ENCODE results near the gene CDK16. TPM values are rescaled to one million over a fixed set of nuclear protein-coding genes. Genes with fewer than 3 reads are reported as not detected.
A peak's percentile ranks its signal among the peaks of the same experiment; 100 is the strongest.

The CDK16 gene
- total and polyA plus RNA-seq, 5 experiments from 2014 or later: 3.1 to 49.0 (median 13.6) TPM

DNA sequence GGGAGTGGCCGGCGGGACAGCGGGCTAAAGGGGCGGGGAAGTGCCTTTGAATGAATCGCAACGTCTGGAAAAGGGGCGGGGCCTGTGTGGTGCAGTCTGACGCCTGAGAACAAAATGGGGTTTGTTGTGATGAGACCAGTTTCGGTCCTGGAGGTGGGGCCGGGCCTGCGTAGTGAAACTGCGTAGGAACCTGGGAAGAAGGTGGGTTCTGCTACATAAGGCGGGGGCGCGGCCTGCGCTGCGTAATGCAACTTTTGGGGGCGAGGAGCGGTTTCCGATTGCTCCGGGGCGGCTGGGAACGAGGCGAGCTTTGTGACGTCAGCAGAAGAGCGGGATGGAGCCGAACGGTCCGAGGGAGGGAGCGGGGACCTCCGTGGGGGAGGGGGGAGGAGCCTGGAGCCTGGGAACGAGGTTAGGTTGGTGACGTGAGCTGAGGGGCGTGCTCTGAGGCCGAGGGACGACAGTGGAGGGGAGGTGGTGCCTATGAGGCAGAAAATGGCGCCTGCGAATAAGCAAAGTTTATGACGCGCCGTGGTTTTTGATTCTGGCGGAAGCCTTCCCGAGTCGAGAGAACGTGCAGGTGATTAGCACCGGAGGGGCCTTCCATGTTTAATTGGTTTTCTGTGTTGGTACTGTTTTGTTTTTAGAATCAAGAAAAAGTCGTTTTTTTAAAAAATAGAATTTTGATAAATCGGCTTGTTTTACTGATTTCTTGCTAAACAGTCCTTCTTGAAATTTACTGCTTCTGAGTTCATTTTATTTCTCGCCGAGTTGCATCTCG is 15.0 kb downstream of the CDK16 start:
- peaks cover 0 to 3% (median 0%) of the 10 kb centered on the region in 5 donors for H3K27me3 Mint-ChIP-seq
- ATAC-seq (peak; percentile 83 to 86), DNase-seq (peak; percentile 80 to 98 (median 94))
- H3K4me3 Mint-ChIP-seq: peak overlapping the region; percentile 89 to 98 (median 96)
- POLR2A ChIA-PET: interaction anchor here (0.7 to 3.7 kb wide), 22 partner anchors 9 to 787 kb away, joined by 3 to 88 read pairs (median 4); partner anchors contain the start of genes ARAF, CDK16, ELK1 and NDUFB11
- H3K9me3 Mint-ChIP-seq: no peaks in the 10 kb centered on the region
- H3K27ac Mint-ChIP-seq: peak overlapping the region; percentile 97 to 100 (median 99)
- peaks cover 0 to 14% (median 6%) of the 10 kb centered on the region in 3 donors for H3K36me3 Mint-ChIP-seq
- peaks cover 11 to 40% (median 25%) of the 10 kb centered on the region in 4 donors for H3K4me1 Mint-ChIP-seq

DNA sequence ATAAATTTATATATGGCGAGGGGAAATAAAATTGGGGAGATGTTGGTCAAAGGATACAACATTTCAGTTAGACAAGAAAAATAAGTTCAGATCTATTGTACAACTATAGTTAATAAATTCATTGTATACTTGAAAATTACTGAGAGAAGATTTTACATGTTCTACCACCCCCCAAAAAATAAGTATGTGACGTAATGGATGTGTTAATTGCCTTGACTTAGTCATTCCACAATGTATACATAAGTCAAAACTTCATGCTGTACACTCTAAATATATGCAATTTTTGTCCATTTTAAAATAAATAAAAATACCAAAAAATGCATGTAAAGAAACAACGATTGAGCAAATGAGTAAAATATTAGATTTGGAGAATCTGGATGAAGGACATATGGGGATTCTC is 16.1 kb downstream of the CDK16 start:
- Mint-ChIP-seq H3K9me3 (no peaks in the 10 kb centered on the region), H3K27me3 (peaks cover 0 to 3% (median 0%) of the 10 kb centered on the region in 5 donors), H3K27ac (peak overlapping the region in 6 of 10 donors; percentile 42 to 97 (median 64)), H3K36me3 (peaks cover 0 to 8% (median 6%) of the 10 kb centered on the region in 3 donors), H3K4me3 (peak overlapping the region in 9 of 10 donors; percentile 44 to 98 (median 89)), H3K4me1 (peaks cover 11 to 40% (median 27%) of the 10 kb centered on the region in 4 donors)
- ATAC-seq (no peak), DNase-seq (no peak)
- POLR2A ChIA-PET: interaction anchor here (1.0 kb wide), 1 partner anchor 17 kb away, joined by 4 read pairs; no protein-coding TSS in a partner anchor

DNA sequence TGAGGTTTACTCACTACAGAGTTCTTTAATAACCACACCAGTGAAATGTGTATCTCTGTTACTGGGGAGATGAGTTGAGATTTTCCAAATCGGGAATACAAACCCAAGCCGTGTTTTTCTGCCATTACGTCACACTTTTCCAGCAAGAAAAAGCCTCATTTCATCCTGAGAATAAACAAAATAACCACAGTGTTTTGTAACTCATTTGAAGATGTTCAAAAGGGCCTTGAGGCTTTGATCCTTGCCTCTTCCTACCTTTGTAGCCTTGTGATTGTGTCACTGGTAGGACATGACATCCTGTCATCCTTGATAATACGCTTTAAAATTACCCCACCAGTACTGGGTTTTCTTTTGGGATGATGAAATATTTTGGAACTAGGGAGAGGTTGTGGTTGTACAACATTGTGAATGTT is 17.2 kb downstream of the CDK16 start:
- no peak for ATAC-seq
- Mint-ChIP-seq H3K4me1 (peaks cover 8 to 40% (median 28%) of the 10 kb centered on the region in 4 donors), H3K27me3 (peaks cover 0 to 3% (median 0%) of the 10 kb centered on the region in 5 donors), H3K4me3 (peak overlapping the region in 9 of 10 donors; percentile 59 to 80 (median 68)), H3K36me3 (peaks cover 0 to 17% (median 3%) of the 10 kb centered on the region in 3 donors), H3K27ac (peak overlapping the region in 9 of 10 donors; percentile 32 to 90 (median 78)), H3K9me3 (no peaks in the 10 kb centered on the region)
- POLR2A ChIA-PET: interaction anchor here (0.6 to 1.0 kb wide), 3 partner anchors 14 to 414 kb away, joined by 3 to 4 read pairs (median 3); no protein-coding TSS in a partner anchor
- DNase-seq: peak in 1 of 10 donors; percentile 5

DNA sequence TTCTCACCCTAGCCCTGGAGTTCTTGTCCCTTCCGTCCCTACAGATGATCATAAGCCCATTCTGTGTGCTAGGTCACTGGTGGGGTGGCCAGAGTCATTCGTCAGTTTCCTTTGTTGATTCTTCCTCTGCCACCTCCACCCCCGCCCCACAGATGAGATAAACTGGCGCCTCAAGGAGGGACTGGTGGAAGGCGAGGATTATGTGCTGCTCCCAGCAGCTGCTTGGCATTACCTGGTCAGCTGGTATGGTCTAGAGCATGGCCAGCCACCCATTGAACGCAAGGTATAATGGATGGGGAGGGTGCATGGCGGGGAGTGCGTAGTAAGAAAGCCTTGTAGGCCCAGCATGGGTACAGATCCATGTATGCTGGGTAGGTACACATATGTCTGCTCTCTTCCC is 20.7 kb downstream of the CDK16 start:
- peaks cover 6 to 33% (median 26%) of the 10 kb centered on the region in 4 donors for H3K4me1 Mint-ChIP-seq
- peaks cover 6 to 47% (median 12%) of the 10 kb centered on the region in 3 donors for H3K36me3 Mint-ChIP-seq
- DNase-seq (no peak), ATAC-seq (no peak)
- H3K27ac Mint-ChIP-seq: peak overlapping the region in 3 of 10 donors; percentile 21 to 65 (median 29)
- no peak overlapping the region for H3K4me3 Mint-ChIP-seq
- POLR2A ChIA-PET: interaction anchor here (0.8 to 1.6 kb wide), 2 partner anchors 21 to 144 kb away, joined by 3 to 5 read pairs; no protein-coding TSS in a partner anchor
- no peaks in the 10 kb centered on the region for H3K27me3 Mint-ChIP-seq
- no peaks in the 10 kb centered on the region for H3K9me3 Mint-ChIP-seq

DNA sequence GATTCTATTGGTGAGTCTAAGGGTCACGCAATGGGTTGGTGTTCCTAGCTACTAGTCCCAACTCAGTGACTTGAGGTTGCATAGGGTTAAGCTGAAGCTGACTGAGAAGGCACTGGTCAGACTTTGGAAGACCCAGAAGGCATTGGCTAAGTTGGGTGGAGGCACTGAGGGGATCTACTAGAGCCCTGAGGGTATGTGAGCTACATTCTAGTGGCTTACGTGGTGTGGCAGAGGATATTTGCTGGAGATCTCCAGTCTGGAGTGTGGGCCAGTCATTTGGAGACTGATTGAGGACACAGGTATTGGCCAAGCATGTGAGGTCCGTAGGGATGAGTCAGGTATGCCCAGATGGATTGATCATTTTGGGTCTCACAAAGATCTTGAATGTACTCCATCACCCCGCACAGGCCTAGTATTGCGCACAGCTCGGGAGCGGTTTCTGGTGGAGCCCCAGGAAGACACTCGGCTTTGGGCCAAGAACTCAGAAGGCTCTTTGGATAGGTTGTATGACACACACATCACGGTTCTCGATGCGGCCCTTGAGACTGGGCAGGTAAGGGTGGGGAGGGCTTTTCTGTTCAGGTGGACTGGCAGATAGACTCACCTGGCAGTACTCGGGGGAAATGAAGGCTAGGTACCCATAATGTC is 21.5 kb downstream of the CDK16 start:
- ATAC-seq: no peak
- no peaks in the 10 kb centered on the region for H3K27me3 Mint-ChIP-seq
- peak overlapping the region in 3 of 10 donors; percentile 69 to 80 (median 71) for H3K27ac Mint-ChIP-seq
- POLR2A ChIA-PET: no interaction called here
- H3K9me3 Mint-ChIP-seq: no peaks in the 10 kb centered on the region
- peaks cover 6 to 30% (median 24%) of the 10 kb centered on the region in 4 donors for H3K4me1 Mint-ChIP-seq
- DNase-seq: no peak
- no peak overlapping the region for H3K4me3 Mint-ChIP-seq
- H3K36me3 Mint-ChIP-seq: peaks cover 6 to 52% (median 12%) of the 10 kb centered on the region in 3 donors

DNA sequence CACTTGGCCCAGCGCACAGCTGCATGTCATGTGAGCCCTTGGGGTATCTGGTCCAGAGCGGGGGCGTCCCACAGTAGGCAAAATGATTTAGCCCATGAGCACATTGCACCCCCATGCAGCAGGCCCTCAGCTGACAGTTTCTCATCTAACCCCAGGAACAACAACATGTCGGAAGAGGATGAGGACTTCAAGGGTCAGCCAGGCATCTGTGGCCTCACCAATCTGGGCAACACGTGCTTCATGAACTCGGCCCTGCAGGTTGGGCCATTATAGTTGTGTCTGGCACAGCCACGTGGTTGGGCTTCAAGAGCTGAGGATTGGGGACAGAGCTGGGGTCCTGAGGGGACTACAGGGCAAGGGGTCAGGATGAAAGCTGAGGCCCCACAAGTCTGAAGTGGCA is 22.1 kb downstream of the CDK16 start:
- H3K27ac Mint-ChIP-seq: peak overlapping the region in 1 of 10 donors; percentile 80
- no peak overlapping the region for H3K4me3 Mint-ChIP-seq
- DNase-seq (no peak), ATAC-seq (no peak)
- peaks cover 3 to 25% (median 18%) of the 10 kb centered on the region in 4 donors for H3K4me1 Mint-ChIP-seq
- H3K36me3 Mint-ChIP-seq: peaks cover 6 to 51% (median 12%) of the 10 kb centered on the region in 3 donors
- H3K9me3 Mint-ChIP-seq: no peaks in the 10 kb centered on the region
- no peaks in the 10 kb centered on the region for H3K27me3 Mint-ChIP-seq
- POLR2A ChIA-PET: no interaction called here

DNA sequence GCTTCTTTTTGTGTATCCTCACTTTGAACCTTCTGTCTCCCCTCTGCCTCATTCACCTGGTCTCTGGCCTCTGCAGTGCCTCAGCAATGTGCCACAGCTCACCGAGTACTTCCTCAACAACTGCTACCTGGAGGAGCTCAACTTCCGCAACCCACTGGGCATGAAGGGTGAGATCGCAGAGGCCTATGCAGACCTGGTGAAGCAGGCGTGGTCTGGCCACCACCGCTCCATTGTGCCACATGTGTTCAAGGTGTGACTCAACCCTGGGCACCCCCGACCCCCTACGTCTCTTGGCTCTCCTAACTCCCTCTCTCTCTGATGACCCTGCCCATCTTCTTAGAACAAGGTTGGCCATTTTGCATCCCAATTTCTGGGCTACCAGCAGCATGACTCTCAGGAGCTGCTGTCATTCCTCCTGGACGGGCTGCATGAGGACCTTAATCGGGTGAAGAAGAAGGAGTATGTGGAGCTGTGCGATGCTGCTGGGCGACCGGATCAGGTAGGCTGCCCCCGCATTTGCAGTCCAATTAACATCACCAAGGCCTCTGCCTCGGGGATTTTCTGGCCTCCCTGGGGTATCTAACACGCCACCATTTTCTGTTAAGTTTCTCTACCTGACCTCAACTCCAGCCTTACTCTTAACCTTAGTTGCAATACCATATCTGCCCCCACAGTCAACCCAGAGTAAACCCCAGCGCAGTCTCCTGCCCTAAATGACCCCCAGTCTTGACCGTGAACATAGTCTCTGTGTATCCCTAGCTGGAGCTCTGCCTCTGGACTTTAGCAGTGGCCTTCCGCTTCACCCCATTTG is 22.9 kb downstream of the CDK16 start:
- Mint-ChIP-seq H3K9me3 (no peaks in the 10 kb centered on the region), H3K36me3 (peaks cover 6 to 58% (median 18%) of the 10 kb centered on the region in 3 donors), H3K27ac (peak overlapping the region in 4 of 10 donors; percentile 52 to 80 (median 64)), H3K27me3 (no peaks in the 10 kb centered on the region), H3K4me3 (no peak overlapping the region), H3K4me1 (peaks cover 3 to 17% (median 11%) of the 10 kb centered on the region in 4 donors)
- DNase-seq: no peak
- POLR2A ChIA-PET: interaction anchor here (0.5 kb wide), 1 partner anchor 141 kb away, joined by 3 read pairs; no protein-coding TSS in a partner anchor
- no peak for ATAC-seq

DNA sequence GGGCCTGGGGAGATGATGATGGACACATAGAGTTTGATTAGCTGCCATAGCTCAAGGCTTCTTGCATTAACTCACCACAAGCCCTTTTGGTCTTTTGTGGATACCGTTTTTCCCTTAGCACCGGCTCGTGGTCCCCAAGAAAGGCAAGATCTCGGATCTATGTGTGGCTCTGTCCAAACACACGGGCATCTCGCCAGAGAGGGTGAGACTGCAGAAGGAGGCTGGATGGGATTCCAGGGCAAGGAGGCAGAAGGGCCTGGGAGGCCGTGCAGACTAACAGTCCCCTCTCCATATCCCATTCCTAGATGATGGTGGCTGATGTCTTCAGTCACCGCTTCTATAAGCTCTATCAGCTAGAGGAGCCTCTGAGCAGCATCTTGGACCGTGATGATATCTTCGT is 23.8 kb downstream of the CDK16 start:
- H3K27me3 Mint-ChIP-seq: no peaks in the 10 kb centered on the region
- no peaks in the 10 kb centered on the region for H3K9me3 Mint-ChIP-seq
- peaks cover 6 to 64% (median 18%) of the 10 kb centered on the region in 3 donors for H3K36me3 Mint-ChIP-seq
- H3K4me3 Mint-ChIP-seq: no peak overlapping the region
- DNase-seq: no peak
- POLR2A ChIA-PET: no interaction called here
- peaks cover 3 to 9% (median 4%) of the 10 kb centered on the region in 4 donors for H3K4me1 Mint-ChIP-seq
- no peak overlapping the region for H3K27ac Mint-ChIP-seq
- ATAC-seq: no peak

DNA sequence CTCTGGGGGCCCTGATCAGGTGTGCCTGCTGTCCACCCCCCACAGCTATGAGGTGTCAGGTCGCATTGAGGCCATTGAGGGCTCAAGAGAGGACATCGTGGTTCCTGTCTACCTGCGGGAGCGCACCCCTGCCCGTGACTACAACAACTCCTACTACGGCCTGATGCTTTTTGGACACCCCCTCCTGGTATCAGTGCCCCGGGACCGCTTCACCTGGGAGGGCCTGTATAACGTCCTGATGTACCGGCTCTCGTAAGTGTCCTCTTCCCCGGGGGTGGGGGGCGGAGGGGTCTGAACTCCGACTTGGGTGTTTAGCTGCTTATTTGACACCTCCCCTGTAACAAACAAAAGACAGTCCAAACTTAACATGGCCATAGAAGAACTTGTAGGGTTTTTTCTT is 24.9 kb downstream of the CDK16 start:
- POLR2A ChIA-PET: no interaction called here
- DNase-seq: no peak
- Mint-ChIP-seq H3K9me3 (no peaks in the 10 kb centered on the region), H3K27me3 (no peaks in the 10 kb centered on the region), H3K36me3 (peaks cover 6 to 73% (median 18%) of the 10 kb centered on the region in 3 donors), H3K4me3 (no peak overlapping the region), H3K27ac (peak overlapping the region in 1 of 10 donors; percentile 85), H3K4me1 (peaks cover 0 to 6% (median 2%) of the 10 kb centered on the region in 4 donors)
- ATAC-seq: no peak

DNA sequence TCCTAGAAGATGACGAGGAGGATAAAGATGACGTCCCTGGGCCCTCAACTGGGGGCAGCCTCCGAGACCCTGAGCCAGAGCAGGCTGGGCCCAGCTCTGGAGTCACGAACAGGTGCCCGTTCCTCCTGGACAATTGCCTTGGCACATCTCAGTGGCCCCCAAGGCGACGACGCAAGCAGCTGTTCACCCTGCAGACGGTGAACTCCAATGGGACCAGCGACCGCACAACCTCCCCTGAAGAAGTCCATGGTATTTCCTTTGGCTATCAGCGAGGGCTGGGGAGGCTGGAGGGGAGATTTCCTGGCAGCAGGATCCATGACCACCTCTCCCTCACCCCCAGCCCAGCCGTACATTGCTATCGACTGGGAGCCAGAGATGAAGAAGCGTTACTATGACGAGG is 26.2 kb downstream of the CDK16 start:
- Mint-ChIP-seq H3K4me1 (peaks cover 0 to 3% (median under 1%) of the 10 kb centered on the region in 4 donors), H3K27ac (no peak overlapping the region), H3K9me3 (no peaks in the 10 kb centered on the region), H3K27me3 (no peaks in the 10 kb centered on the region), H3K36me3 (peaks cover 8 to 75% (median 18%) of the 10 kb centered on the region in 3 donors), H3K4me3 (no peak overlapping the region)
- DNase-seq: no peak
- POLR2A ChIA-PET: no interaction called here
- no peak for ATAC-seq

DNA sequence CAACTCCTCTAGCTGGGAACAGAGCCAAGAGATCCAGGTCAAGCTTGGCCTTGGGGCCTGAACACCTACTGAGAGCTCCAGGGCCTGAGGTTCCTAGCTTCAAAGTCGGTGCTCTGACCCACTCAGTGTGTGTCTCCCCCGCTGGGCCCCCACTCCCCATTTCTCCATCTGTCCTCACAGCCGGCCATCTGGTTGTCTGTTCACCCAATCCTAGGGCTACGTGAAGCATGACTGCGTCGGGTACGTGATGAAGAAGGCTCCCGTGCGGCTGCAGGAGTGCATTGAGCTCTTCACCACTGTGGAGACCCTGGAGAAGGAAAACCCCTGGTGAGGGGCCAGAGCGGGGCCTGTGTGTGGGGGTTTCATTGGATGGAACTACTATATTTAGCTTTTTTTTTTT is 26.7 kb downstream of the CDK16 start:
- H3K27me3 Mint-ChIP-seq: no peaks in the 10 kb centered on the region
- H3K4me3 Mint-ChIP-seq: no peak overlapping the region
- ATAC-seq (no peak), DNase-seq (no peak)
- H3K27ac Mint-ChIP-seq: no peak overlapping the region
- peaks cover 5 to 70% (median 18%) of the 10 kb centered on the region in 3 donors for H3K36me3 Mint-ChIP-seq
- H3K9me3 Mint-ChIP-seq: no peaks in the 10 kb centered on the region
- peaks cover 0 to 3% (median 0%) of the 10 kb centered on the region in 4 donors for H3K4me1 Mint-ChIP-seq
- POLR2A ChIA-PET: no interaction called here
